AG08395 (cell line): Measurements from ENCODE around the gene NUDT4.
A peak's percentile ranks its signal among the peaks of the same experiment; 100 is the strongest.

Experiments
- DNase-seq: peaks from one replicate; pipeline ENCODE4 v3.0.0; 2012; ENCODE audit warnings: mixed read lengths, low spot score

Gene NUDT4

DNA sequence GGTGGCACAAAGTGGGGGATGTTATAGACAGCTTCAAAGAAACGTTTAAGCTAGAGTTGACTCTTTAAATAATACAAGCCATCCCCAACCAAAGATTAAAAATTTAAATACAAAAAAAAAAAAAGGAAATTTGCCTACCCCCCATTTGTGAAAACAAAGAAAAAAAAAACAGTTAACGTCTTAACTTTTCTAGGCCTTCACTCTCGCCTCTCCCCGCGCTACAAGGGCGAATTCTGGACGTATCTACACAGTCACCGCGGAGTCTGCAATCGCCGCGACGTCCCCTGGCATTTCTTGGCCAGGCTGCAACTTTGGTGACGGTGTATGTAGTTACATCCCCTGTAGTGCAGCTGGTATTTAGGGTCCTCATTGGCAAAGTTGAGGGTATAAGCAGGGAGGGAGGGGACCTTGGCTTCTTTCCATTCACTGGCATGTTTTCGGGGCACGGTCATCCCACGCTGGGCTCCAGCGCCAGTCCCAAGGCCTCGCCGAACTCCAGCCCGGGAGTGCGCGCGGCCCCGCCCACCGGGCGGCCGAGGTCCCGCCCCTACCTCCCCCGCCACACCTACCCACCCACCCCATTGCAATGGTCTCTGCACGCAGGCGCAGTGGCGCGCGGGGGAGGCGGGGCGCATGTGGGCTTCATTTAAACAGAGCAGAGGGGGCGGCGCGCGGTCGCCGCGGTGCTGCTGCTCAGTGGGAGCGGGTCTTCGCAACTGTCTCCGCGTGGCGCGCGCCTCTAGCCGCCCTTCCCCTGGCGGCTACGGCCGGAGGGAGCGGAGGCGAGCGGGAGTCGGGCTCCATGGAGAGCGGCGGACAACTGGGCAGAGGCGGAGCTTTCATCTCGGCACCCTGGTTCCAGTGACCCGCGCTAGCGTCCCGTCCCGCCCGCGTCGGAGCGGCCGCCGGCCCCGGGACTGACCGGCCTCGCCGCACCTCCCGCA, at the start of gene NUDT4:
TSS of gene NUDT4 (plus strand) at position 674 of the 944 bp plus-strand sequence. CDS start 398 bp downstream, outside the sequence.
- DNase-seq = peak; percentile 99

DNA sequence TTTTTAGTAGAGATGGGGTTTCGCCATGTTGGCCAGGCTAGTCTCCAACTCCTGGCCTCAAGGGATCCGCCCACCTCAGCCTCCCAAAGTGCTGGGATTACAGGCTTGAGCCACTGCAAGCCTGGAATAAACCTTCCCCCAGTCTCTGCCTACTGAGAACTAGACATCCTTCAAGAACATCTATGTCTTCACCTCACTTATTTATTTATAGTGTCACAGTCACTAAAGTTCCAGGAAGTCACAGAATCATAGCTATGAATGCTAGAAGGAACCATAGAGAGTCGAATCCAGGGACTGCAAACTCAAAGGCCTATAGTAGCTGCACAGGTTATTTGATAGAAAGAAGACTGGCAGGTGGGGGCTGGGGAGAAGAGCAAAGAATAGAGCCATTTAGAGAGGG, 44.7 kb upstream of the NUDT4 start:
- DNase-seq = no peak

- DNase-seq = no peak
Measured at GRCh38 chr12:93333828-93334227, 43.9 kb upstream of the NUDT4 start.

DNA sequence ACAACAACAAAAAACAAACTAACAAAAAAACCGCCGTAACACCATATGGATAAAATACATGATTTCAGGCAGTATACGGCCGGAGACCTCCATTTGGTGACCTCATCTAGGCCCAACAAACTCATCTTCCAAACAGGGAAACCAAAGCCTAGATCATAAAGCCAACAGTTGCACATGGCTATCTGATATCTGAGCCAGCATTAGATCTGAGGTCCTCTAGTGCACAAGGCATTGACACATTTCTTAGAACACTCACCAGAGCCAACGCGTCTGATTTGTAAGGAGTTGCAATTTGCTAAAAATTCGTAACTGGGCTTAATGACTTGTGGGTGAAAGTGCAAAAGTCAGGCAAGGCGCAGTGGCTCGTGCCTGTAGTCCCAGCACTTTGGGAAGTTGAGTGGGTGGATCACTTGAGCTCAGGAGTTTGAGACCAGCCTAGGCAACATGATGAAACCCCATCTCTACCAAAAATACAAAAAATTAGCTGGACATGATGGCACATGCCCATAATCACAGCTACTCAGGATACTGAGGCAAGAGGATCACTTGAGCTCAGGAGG, 42.0 kb upstream of the NUDT4 start:
- DNase-seq = no peak

DNA sequence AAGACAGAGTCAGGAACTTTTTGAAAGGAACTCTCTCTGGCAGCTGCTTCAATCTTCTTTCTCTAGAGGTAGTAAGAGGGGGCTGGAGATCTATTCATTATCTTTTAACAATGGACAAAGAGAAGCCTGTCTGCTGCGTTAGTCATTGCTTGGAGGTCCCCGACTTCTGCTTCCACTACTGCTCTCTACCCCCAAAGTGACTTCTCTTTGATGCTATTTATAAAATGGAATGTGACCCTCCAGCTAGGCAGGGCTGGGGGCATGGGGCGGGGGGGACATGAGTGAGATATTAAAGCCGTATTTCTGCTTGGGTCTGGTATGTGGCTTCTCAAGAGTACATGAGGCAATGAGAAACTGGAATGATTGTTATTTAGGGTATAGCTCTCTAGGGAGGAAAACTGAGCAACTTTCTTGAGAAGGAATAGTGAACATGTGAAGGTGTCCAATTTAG, 41.4 kb upstream of the NUDT4 start:
- no peak for DNase-seq

GRCh38 chr12:93338598-93338997, 39.1 kb upstream of the NUDT4 start:
- no peak for DNase-seq

- no peak for DNase-seq
Measured at GRCh38 chr12:93339695-93340094, 38.0 kb upstream of the NUDT4 start.

GRCh38 chr12:93341409-93342049, 36.2 kb upstream of the NUDT4 start:
- DNase-seq = no peak

DNA sequence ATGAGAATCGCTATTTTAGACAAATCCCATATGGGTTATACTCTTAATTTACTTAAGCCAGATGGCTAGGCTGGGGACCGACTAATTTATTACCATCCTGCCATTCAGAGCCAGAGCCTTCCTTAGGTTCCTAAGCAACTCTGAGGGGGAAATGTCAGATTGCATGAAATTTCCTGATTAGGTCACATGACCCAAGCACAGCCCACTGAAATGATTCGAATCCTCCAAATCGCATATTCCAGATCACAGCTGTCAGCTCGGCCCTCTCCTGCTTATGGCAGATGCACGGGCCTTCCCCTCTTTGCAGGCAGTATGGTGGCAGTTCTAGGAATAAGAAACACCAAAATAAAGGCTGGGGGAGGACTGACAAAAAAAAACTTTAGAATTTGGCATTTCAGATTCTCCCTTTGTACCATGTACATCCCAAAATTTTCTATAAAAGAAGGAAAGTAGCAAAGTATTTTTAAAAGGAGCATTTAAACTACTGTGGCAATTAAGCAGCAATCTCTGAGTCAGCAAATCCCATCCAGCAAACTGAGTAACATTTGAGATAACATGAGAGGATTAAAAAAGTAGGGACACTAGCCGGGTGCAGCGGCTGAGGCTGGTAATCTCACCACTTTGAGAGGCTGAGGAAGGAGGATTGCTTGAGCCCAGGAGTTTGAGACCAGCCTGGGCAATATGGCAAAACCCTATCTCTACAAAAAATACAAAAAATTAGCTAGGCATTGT, 30.5 kb upstream of the NUDT4 start:
- no peak for DNase-seq

GRCh38 chr12:93348575-93349435, 28.9 kb upstream of the NUDT4 start:
- no peak for DNase-seq

- DNase-seq = no peak
Measured at GRCh38 chr12:93351726-93352125, 26.0 kb upstream of the NUDT4 start.

GRCh38 chr12:93352321-93352720, 25.4 kb upstream of the NUDT4 start:
- DNase-seq = no peak

GRCh38 chr12:93356214-93356613, 21.5 kb upstream of the NUDT4 start:
- no peak for DNase-seq

DNA sequence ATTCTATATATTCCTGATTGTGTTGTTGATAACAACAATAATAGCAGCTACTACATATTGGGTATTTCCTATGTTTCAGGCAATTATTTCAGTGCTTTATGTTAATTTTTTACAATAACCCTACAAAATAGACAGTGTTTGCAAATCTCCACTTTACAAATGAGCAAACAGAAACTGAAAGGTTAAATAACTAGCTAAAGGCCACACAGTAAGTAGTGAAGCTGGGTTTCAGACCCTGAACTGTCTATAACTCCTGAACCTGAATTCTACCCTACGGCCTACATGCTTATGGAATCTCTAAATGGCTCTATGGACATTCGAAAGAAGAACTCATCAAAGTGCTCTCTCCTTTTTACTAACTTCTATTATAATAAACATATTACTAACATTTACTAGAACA, 19.7 kb upstream of the NUDT4 start:
- DNase-seq = no peak

DNA sequence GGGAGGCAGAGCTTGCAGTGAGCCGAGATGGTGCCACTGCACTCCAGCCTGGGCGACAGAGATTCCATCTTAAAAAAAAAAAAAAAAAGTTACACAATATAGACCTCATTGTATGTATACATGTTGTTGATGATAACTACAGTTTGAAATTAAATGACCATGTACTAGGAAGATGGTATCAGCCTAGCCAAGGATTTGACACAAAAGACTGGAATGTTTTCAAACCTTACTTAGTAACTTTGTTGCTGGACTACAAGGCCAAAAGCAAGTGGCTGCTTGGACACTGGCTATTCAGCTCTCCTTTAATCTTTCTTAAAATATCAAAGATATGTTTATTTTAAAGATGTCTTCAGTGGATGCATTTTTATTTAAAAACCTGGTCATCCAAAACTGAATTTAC, 18.9 kb upstream of the NUDT4 start:
- DNase-seq = no peak

GRCh38 chr12:93360688-93361087, 17.0 kb upstream of the NUDT4 start:
- no peak for DNase-seq

DNA sequence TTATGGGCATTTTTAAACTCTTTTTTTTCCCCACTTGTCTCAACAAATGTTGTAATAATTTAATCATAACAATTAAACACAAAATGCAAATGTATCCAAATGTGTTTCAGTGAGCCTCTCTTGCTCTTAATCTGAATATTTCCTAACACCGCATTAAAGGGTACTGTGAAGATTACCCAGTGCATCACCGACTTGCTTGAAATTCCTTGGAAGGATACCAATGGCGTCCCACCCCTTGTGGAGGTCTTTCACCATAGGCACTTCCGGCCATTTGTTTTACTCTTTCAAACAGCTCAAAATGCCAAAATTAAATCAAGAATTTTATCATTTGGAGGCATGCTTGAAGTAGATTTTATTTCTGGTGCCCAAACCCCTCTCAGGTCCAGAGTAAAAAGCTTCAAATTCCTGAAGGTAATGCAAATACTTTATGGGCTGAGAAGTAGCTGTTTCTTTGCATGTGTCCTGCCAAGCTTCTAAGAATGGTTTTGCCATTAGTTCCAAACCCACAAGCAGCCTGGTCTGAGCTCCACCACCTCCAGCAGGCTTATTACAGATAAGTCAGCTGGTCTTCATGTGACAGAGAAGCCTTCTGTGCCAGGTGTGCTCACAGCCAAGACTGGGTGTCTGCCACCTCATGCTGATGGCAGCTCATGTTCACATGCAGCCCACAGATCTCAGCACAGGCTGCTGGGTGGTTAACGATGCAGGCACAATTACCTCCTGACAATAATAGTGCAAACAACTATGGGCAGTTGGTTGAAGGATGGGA, 16.4 kb upstream of the NUDT4 start:
- peak; percentile 72 for DNase-seq

DNA sequence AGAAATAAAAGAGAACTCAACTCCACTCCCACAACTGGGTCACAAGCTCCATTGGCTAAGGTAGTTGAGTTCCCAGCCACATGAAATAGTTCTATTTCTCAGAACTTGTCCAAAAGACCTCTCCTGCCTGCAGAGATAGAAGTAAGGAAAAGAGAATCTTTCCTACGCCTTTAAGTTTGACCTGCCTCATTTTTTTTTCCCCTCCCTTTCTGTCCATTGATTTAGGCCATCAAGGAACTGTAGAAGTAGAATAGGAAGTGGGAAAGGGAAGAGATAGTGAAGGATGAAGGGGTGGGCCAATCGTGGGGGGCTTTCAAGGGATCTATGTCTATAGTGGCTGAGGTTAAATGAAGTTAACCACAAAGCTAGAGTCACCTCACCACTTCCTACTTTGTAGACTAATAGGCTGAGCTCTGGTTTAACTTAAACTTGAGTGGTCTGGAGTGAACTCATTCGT, 13.9 kb upstream of the NUDT4 start:
- no peak for DNase-seq

DNA sequence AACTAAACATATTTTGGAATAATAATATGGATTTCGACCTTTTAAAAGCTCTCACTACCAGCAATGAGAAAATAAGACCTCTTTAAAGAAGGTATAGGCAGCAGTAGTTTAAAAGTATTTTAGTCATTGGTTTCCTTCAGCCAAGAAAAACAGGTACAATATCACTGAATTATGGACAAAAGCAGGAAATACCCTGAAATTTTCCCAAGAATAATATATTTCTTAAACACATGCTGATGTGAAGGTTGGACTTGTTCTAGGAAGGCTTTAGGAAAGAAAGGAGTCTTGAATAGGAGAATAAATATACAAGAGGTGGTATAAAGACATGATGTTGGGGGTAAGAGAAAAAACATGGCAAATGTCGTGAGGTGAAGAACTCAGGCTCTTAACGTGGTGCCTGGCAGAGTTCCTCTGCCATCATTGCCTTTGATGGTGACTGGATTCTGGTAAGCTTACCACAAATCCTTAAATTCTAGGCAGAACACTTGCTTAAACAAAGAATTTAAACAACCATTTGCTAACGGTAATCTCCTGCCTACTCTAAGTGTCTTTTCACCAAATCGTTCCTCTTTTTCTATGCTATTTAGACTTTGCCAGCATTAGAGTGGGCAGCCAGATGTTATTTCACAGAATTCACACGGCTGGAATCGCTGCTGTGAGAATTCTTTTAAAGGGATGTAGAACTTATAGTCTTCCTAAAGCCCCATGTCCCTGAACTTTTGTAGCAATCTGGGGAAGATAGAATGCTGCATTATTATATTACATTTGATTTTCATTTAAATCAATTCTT, 11.9 kb upstream of the NUDT4 start:
- DNase-seq = no peak

DNA sequence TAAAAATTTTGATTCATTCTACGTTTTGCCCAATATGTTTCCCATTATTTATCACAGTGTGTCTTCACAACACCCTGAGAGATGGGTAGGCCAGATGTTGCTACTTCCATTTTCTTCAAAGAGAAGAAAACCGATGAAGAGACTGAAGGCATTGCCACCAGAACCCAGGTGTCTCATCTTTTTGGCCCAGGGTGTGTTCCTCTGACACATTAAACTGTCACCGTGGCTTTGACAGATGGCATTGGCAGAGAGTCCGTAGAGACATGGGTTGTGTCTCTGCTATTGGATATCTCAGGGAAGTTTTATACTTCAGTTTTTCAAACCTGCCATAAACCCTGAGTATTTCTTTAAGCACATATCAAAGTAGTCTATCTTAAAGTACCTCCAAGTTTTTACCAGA, 11.3 kb upstream of the NUDT4 start:
- DNase-seq = no peak
